Measurements from ENCODE around the gene LEMD2. TPM values are rescaled to one million over a fixed set of nuclear protein-coding genes. Genes with fewer than 3 reads are reported as not detected.

The LEMD2 gene
- total RNA-seq, 1 experiment from 2014 or later, result 69.2 TPM

Other genes with a start within 250 kb of the LEMD2 start
- 34.0 and 43.7 TPM in 2 replicates for gene BAK1, start 208.9 kb downstream of the LEMD2 start, total RNA-seq (2014; rRNA removed; shearing (Covaris generic))
- 21.9 and 40.3 TPM in 2 replicates for gene ITPR3, start 167.8 kb downstream of the LEMD2 start, total RNA-seq (2014; rRNA removed; shearing (Covaris generic))
- 81.0 and 97.6 TPM in 2 replicates for gene UQCC2, start 77.4 kb downstream of the LEMD2 start, total RNA-seq (2014; rRNA removed; shearing (Covaris generic))
- gene IP6K3, start 42.2 kb downstream of the LEMD2 start, total RNA-seq (2014; rRNA removed; shearing (Covaris generic)), result 0.15 TPM in 1 of 2 replicates, not detected in the other
- not detected in 2 replicates for gene MLN, start 14.9 kb upstream of the LEMD2 start, total RNA-seq (2014; rRNA removed; shearing (Covaris generic))